Fibroblast of villous mesenchyme (primary cell): ENCODE results near the gene RPL10A. TPM values are rescaled to one million over a fixed set of nuclear protein-coding genes. Genes with fewer than 3 reads are reported as not detected.
A peak's percentile ranks its signal among the peaks of the same experiment; 100 is the strongest.

Experiments used
- DNase-seq: peaks from one replicate; pipeline ENCODE4 v3.0.0-alpha.2; 2010; ENCODE audit warnings: low read depth
- H3K4me3 ChIP-seq: 2 replicates; pipeline ENCODE4 v1.5.1; 2011; ENCODE audit warnings: low read depth, mild to moderate bottlenecking, low read length
- total RNA-seq: library from RNA; depleted of rRNA; stranded (reverse); fragments of >200 nt; gene quantifications from 2 replicates; pipeline ENCODE4 v1.2.3, GENCODE V29; 2012
- TF ChIP-seq, protein P1 (sequence below): IDR thresholded peaks from 2 replicates; pipeline ENCODE4 v1.5.1; 2012; ENCODE audit warnings: low read depth, mild to moderate bottlenecking, low read length; ENCODE audit not compliant: insufficient read depth

Gene RPL10A
- total RNA-seq, 1 donor, result 1,513 TPM

DNA sequence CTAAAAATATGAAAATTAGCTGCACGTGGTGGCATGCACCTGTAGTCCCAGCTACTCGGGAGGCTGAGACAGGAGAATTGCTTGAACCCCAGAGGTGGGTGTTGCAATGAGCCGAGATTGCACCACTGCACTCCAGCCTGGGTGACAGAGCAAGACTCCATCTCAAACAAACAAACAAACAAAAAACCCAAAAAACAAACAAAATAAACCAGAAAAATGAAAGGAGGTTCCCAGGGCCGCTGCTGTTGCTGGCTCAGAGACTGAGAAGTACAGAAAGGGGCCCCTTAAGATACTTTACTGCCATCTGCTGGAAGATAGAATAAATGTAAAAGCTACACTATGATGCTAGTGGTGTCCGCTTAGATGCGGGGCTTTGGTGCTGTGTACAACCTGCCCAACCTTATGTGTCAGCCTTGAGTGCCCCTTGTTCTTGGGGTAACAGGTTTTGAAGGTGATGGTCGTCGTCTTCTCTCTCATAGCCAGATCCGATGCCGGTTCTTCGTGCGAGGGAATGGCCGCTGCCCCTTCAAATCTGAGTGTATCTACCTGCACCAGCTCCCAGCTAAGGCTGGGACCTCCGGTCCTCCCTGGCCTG, 18.8 kb upstream of the RPL10A start:
- no peak overlapping the region for H3K4me3 ChIP-seq
- DNase-seq, result peak; percentile 79
- TF ChIP-seq, protein P1, sequence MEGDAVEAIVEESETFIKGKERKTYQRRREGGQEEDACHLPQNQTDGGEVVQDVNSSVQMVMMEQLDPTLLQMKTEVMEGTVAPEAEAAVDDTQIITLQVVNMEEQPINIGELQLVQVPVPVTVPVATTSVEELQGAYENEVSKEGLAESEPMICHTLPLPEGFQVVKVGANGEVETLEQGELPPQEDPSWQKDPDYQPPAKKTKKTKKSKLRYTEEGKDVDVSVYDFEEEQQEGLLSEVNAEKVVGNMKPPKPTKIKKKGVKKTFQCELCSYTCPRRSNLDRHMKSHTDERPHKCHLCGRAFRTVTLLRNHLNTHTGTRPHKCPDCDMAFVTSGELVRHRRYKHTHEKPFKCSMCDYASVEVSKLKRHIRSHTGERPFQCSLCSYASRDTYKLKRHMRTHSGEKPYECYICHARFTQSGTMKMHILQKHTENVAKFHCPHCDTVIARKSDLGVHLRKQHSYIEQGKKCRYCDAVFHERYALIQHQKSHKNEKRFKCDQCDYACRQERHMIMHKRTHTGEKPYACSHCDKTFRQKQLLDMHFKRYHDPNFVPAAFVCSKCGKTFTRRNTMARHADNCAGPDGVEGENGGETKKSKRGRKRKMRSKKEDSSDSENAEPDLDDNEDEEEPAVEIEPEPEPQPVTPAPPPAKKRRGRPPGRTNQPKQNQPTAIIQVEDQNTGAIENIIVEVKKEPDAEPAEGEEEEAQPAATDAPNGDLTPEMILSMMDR, result peak; percentile 71

- DNase-seq, result no peak
- peak overlapping the region; percentile 44 for H3K4me3 ChIP-seq
- TF ChIP-seq, protein P1, result no peak
Observed at GRCh38 chr6:35451354-35452182, 16.6 kb upstream of the RPL10A start.

DNA sequence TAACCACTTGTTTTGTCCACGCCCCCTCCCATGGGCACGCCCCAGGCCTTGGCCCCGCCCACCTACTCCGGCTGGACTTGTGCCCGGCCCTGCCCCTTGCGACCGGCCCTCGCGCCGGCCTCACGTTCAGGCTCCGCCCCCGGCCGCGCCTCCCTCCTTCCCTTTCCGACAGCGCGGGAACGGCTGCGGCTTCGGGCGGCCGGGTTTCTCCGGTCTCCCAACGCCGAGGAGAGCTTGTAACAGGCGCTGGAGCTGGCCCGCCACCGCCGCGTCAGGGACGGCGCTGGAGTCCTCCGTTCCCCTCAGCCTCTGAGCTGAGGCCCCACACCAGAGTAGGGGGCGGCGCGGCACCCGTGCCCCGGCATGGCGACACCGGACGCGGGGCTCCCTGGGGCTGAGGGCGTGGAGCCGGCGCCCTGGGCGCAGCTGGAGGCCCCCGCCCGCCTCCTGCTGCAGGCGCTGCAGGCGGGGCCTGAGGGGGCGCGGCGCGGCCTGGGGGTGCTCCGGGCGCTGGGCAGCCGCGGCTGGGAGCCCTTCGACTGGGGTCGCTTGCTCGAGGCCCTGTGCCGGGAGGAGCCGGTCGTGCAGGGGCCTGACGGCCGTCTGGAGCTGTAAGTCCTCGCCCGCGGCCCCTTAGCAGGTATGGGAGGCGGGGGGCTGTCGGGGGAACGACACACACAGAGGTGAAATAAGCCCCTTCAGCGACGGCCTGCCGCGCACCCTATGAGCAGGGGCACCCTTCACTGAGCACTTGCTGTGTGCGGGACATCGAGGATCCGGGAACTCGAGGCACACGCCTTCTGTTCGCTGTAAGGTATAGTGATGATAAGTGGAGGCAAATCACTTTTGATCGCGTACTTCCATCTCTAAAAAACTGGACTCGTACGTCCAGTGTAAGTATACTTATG, 15.8 kb upstream of the RPL10A start, which contains the start of gene FANCE:
Gene FANCE, plus strand, starts transcription at position 156 of the 908 bp plus-strand sequence. Its CDS starts 208 bp downstream, at position 364.
- H3K4me3 ChIP-seq, result peak within 1 kb of the TSS; percentile 69
- peak; percentile 92 for DNase-seq
- TF ChIP-seq, protein P1, result no peak

- DNase-seq, result peak; percentile 10
- H3K4me3 ChIP-seq, result peak overlapping the region; percentile 69
- TF ChIP-seq, protein P1, result no peak
Observed at GRCh38 chr6:35453236-35453635, 15.0 kb upstream of the RPL10A start.

GRCh38 chr6:35454391-35455110, 13.7 kb upstream of the RPL10A start:
- H3K4me3 ChIP-seq, result no peak overlapping the region
- peak; percentile 33 for DNase-seq
- TF ChIP-seq, protein P1, result no peak

DNA sequence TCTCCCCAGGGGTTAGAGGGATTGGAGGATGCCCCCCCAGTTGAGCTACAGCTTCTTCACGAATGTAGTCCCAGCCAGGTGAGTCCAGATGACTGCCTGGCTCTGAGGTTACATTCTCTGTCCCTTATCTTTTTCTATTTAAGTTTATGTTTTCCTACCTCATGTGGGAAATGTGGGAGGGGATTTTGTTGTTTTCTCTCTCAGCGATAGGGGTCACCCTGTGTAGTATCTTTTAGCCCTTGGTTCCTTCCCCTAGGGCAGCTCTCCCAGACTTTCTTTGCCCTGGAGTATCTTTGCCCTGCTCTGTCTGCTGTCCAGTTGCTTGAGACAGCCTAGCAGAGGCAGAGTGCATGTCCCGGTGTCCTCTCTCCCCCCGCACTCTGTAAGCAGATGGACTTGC, 10.3 kb upstream of the RPL10A start:
- TF ChIP-seq, protein P1, result no peak
- DNase-seq, result no peak

More for the DNA sequence above, 10.3 kb upstream of the RPL10A start:
- H3K4me3 ChIP-seq, result no peak overlapping the region
